ENCODE results near the gene PCNX4.

The PCNX4 gene

GRCh38 chr14:60214415-60215126 is 122.8 kb downstream of the PCNX4 start:
- FAIRE-seq = no peak
- TF ChIP-seq POLR2A (IDR thresholded peaks at IDR 0.05; ENCODE audit: low read depth, low read length) = no peak

GRCh38 chr14:60215127-60215444 is 123.4 kb downstream of the PCNX4 start:
- no peak for FAIRE-seq
- no peak for DNase-seq (ENCODE audit: insufficient read length, low spot score)
- no peak for TF ChIP-seq POLR2A (IDR thresholded peaks at IDR 0.05; ENCODE audit: low read depth, low read length)

More at GRCh38 chr14:60214415-60215126, 122.8 kb downstream of the PCNX4 start:
- DNase-seq (ENCODE audit: insufficient read length, low spot score) = no peak

- TF ChIP-seq POLR2A (IDR thresholded peaks at IDR 0.05; ENCODE audit: low read depth, low read length) = no peak
- no peak for FAIRE-seq
- DNase-seq (ENCODE audit: insufficient read length, low spot score) = no peak
Observed at GRCh38 chr14:60215520-60216420, 124.0 kb downstream of the PCNX4 start.

- DNase-seq (ENCODE audit: insufficient read length, low spot score) (no peak), FAIRE-seq (no peak)
- no peak for TF ChIP-seq POLR2A (IDR thresholded peaks at IDR 0.05; ENCODE audit: low read depth, low read length)
Observed at GRCh38 chr14:60217713-60218112, 126.0 kb downstream of the PCNX4 start.

Measured in H54 (cell line).